ENCODE measurements around the gene CHKA.

- TF ChIP-seq CTCF (IDR thresholded peaks at IDR 0.05): no peak
- TF ChIP-seq POLR2AphosphoS5 (IDR thresholded peaks at IDR 0.05): peak; percentile 28 to 55 (median 49)
- no peak for TF ChIP-seq POLR2A (IDR thresholded peaks at IDR 0.05)
Observed at GRCh38 chr11:68081691-68082090, 39.5 kb downstream of the CHKA start.

Data from stomach (tissue), 4 donors.